Glomerular endothelial cell (primary cell): ENCODE data around the gene TRIM15. TPM values are rescaled to one million over a fixed set of nuclear protein-coding genes. Genes with fewer than 3 reads are reported as not detected.

Experiments used
- DNase-seq: peaks from one replicate; pipeline ENCODE4 v3.0.0-alpha.2; 2011; ENCODE audit warnings: low read depth, low spot score; ENCODE audit errors: extremely low read depth
- total RNA-seq: library from RNA; depleted of rRNA; stranded (reverse); fragments of >200 nt; gene quantifications from 2 replicates; pipeline ENCODE4 v1.2.3, GENCODE V29; 2015

The TRIM15 gene
- total RNA-seq, 1 donor from 2014 or later: not detected

GRCh38 chr6:30194797-30195690, 31.7 kb downstream of the TRIM15 start:
- DNase-seq: no peak

- no peak for DNase-seq
Measured at GRCh38 chr6:30195951-30196350, 32.6 kb downstream of the TRIM15 start.

- no peak for DNase-seq
Measured at GRCh38 chr6:30196376-30196775, 33.0 kb downstream of the TRIM15 start.

- no peak for DNase-seq
Measured at GRCh38 chr6:30198166-30199084, 35.1 kb downstream of the TRIM15 start.

GRCh38 chr6:30200551-30201281, 37.4 kb downstream of the TRIM15 start:
- no peak for DNase-seq

- DNase-seq: no peak
Measured at GRCh38 chr6:30202366-30202765, 39.0 kb downstream of the TRIM15 start.

GRCh38 chr6:30204116-30204515, 40.8 kb downstream of the TRIM15 start:
- no peak for DNase-seq

GRCh38 chr6:30206152-30206551, 42.8 kb downstream of the TRIM15 start:
- DNase-seq: no peak

- DNase-seq: no peak
Measured at GRCh38 chr6:30206799-30207618, 43.7 kb downstream of the TRIM15 start.

GRCh38 chr6:30207619-30208295, 44.4 kb downstream of the TRIM15 start:
- DNase-seq: no peak

GRCh38 chr6:30211306-30211705, 48.0 kb downstream of the TRIM15 start:
- no peak for DNase-seq

GRCh38 chr6:30211899-30212298, 48.6 kb downstream of the TRIM15 start:
- DNase-seq: no peak

GRCh38 chr6:30212865-30213666, 49.7 kb downstream of the TRIM15 start, which contains the start of gene TRIM26:
TRIM26 (minus strand) TSS chr6:30213406; CDS start chr6:30199103, 14,303 bp downstream.
- peak; percentile 78 for DNase-seq

- DNase-seq: no peak
Measured at GRCh38 chr6:30213667-30213956, 50.3 kb downstream of the TRIM15 start.

GRCh38 chr6:30213957-30214656, 50.8 kb downstream of the TRIM15 start:
- DNase-seq: no peak

GRCh38 chr6:30214657-30214982, 51.3 kb downstream of the TRIM15 start:
- DNase-seq: no peak

GRCh38 chr6:30216096-30216495, 52.8 kb downstream of the TRIM15 start:
- no peak for DNase-seq

- no peak for DNase-seq
Measured at GRCh38 chr6:30219244-30219643, 55.9 kb downstream of the TRIM15 start.
